Brain microvascular endothelial cell (primary cell): ENCODE measurements around the gene APBB1IP.

Experiments
- DNase-seq: peaks from one replicate; pipeline ENCODE4 v3.0.0-alpha.2; 2020
- H3K27ac ChIP-seq: fragments of 250-450 bp; sonication (Bioruptor Pico); 2 replicates; pipeline ENCODE4 v1.5.1; 2020; ENCODE audit warnings: mild to moderate bottlenecking, moderate library complexity
- H3K27me3 ChIP-seq: fragments of 250-450 bp; sonication (Bioruptor Pico); replicated peaks from 2 replicates; pipeline ENCODE4 v1.5.1; 2020; ENCODE audit warnings: mild to moderate bottlenecking
- H3K36me3 ChIP-seq: fragments of 250-450 bp; sonication (Bioruptor Pico); replicated peaks from 2 replicates; pipeline ENCODE4 v1.5.1; 2020; ENCODE audit warnings: mild to moderate bottlenecking
- H3K4me3 ChIP-seq: 2 replicates; pipeline ENCODE4 v1.5.1; 2011; ENCODE audit warnings: low read depth, mild to moderate bottlenecking, control low read depth, low read length, moderate library complexity
- CTCF ChIP-seq: IDR thresholded peaks from 2 replicates; pipeline ENCODE4 v1.5.1; 2011; ENCODE audit warnings: low read depth, mild to moderate bottlenecking, moderate library complexity, low read length, control low read depth, inconsistent platforms; ENCODE audit errors: missing control alignments
- in situ Hi-C: cut with HindIII; loops from 2 replicates; pipeline ENCODE4 v1.10.0; 2017; ENCODE audit warnings: low sequenced_read_pairs, low pct_ligation_motif_present

APBB1IP gene

GRCh38 chr10:26423722-26424121, 14.4 kb upstream of the APBB1IP start:
- no peak for TF ChIP-seq CTCF
- in situ Hi-C loops, result no loop called here
- Histone ChIP-seq H3K36me3 (no peaks in the 10 kb centered on the region), H3K27me3 (no peaks in the 10 kb centered on the region), H3K27ac (no peak overlapping the region), H3K4me3 (no peak overlapping the region)
- DNase-seq, result no peak

GRCh38 chr10:26430641-26431163, 7.4 kb upstream of the APBB1IP start:
- in situ Hi-C loops, result no loop called here

GRCh38 chr10:26432938-26433337, 5.2 kb upstream of the APBB1IP start:
- H3K27me3 ChIP-seq, result no peaks in the 10 kb centered on the region
- no peak for DNase-seq
- H3K4me3 ChIP-seq, result no peak overlapping the region
- no peak overlapping the region for H3K27ac ChIP-seq
- TF ChIP-seq CTCF, result no peak
- in situ Hi-C loops, result no loop called here
- no peaks in the 10 kb centered on the region for H3K36me3 ChIP-seq

More at GRCh38 chr10:26430641-26431163, 7.4 kb upstream of the APBB1IP start:
- no peaks in the 10 kb centered on the region for H3K36me3 ChIP-seq
- no peak for TF ChIP-seq CTCF
- H3K27me3 ChIP-seq, result no peaks in the 10 kb centered on the region
- H3K27ac ChIP-seq, result no peak overlapping the region
- H3K4me3 ChIP-seq, result no peak overlapping the region
- no peak for DNase-seq

- H3K4me3 ChIP-seq, result no peak overlapping the region
- no peak overlapping the region for H3K27ac ChIP-seq
These were observed 2.3 kb upstream of the APBB1IP start for GRCh38 chr10:26435852-26436251.

GRCh38 chr10:26436848-26437247, 1.3 kb upstream of the APBB1IP start:
- H3K27me3 ChIP-seq, result no peaks in the 10 kb centered on the region
- H3K27ac ChIP-seq, result no peak overlapping the region
- no peak overlapping the region for H3K4me3 ChIP-seq
- H3K36me3 ChIP-seq, result no peaks in the 10 kb centered on the region
- TF ChIP-seq CTCF, result no peak
- in situ Hi-C loops, result no loop called here
- DNase-seq, result no peak

More at GRCh38 chr10:26435852-26436251, 2.3 kb upstream of the APBB1IP start:
- Histone ChIP-seq H3K36me3 (no peaks in the 10 kb centered on the region), H3K27me3 (no peaks in the 10 kb centered on the region)
- in situ Hi-C loops, result no loop called here
- no peak for DNase-seq
- TF ChIP-seq CTCF, result no peak
